ENCODE results near the gene DMGDH.

The DMGDH gene

GRCh38 chr5:78964889-78965288 lies 104.6 kb downstream of the DMGDH start:
- peaks cover 3% of the 10 kb centered on the region for H3K36me3 ChIP-seq (ENCODE audit: control insufficient read depth, low read depth, low read length)
- no peak overlapping the region for H3K4me3 ChIP-seq (ENCODE audit: low read length)
- no peaks in the 10 kb centered on the region for H3K27me3 ChIP-seq (ENCODE audit: control insufficient read depth, insufficient read depth, low read length)
- H3K27ac ChIP-seq (ENCODE audit: low read length) = no peak overlapping the region
- no peaks in the 10 kb centered on the region for H3K9me3 ChIP-seq (ENCODE audit: control insufficient read depth, low read depth, low read length)
- no peak overlapping the region for H3K9ac ChIP-seq (ENCODE audit: low read length)
- no peaks in the 10 kb centered on the region for H3K4me1 ChIP-seq (ENCODE audit: control insufficient read depth, low read depth, low read length)

GRCh38 chr5:78961743-78962142 lies 107.7 kb downstream of the DMGDH start:
- no peaks in the 10 kb centered on the region for H3K4me1 ChIP-seq (ENCODE audit: control insufficient read depth, low read depth, low read length)
- H3K9ac ChIP-seq (ENCODE audit: low read length) = no peak overlapping the region
- H3K4me3 ChIP-seq (ENCODE audit: low read length) = no peak overlapping the region
- H3K27ac ChIP-seq (ENCODE audit: low read length) = no peak overlapping the region
- H3K36me3 ChIP-seq (ENCODE audit: control insufficient read depth, low read depth, low read length) = peaks cover 3% of the 10 kb centered on the region
- H3K9me3 ChIP-seq (ENCODE audit: control insufficient read depth, low read depth, low read length) = no peaks in the 10 kb centered on the region
- no peaks in the 10 kb centered on the region for H3K27me3 ChIP-seq (ENCODE audit: control insufficient read depth, insufficient read depth, low read length)

GRCh38 chr5:78959767-78960166 lies 109.7 kb downstream of the DMGDH start:
- no peak overlapping the region for H3K9ac ChIP-seq (ENCODE audit: low read length)
- no peaks in the 10 kb centered on the region for H3K27me3 ChIP-seq (ENCODE audit: control insufficient read depth, insufficient read depth, low read length)
- H3K4me1 ChIP-seq (ENCODE audit: control insufficient read depth, low read depth, low read length) = no peaks in the 10 kb centered on the region
- H3K4me3 ChIP-seq (ENCODE audit: low read length) = no peak overlapping the region
- no peak overlapping the region for H3K27ac ChIP-seq (ENCODE audit: low read length)
- no peaks in the 10 kb centered on the region for H3K9me3 ChIP-seq (ENCODE audit: control insufficient read depth, low read depth, low read length)
- H3K36me3 ChIP-seq (ENCODE audit: control insufficient read depth, low read depth, low read length) = peaks cover 3% of the 10 kb centered on the region

- no peaks in the 10 kb centered on the region for H3K4me1 ChIP-seq (ENCODE audit: control insufficient read depth, low read depth, low read length)
- no peaks in the 10 kb centered on the region for H3K9me3 ChIP-seq (ENCODE audit: control insufficient read depth, low read depth, low read length)
- no peaks in the 10 kb centered on the region for H3K27me3 ChIP-seq (ENCODE audit: control insufficient read depth, insufficient read depth, low read length)
- no peak overlapping the region for H3K9ac ChIP-seq (ENCODE audit: low read length)
- H3K27ac ChIP-seq (ENCODE audit: low read length) = no peak overlapping the region
- H3K36me3 ChIP-seq (ENCODE audit: control insufficient read depth, low read depth, low read length) = no peaks in the 10 kb centered on the region
- H3K4me3 ChIP-seq (ENCODE audit: low read length) = no peak overlapping the region
These were observed 110.6 kb downstream of the DMGDH start for GRCh38 chr5:78958672-78959445.

DNA sequence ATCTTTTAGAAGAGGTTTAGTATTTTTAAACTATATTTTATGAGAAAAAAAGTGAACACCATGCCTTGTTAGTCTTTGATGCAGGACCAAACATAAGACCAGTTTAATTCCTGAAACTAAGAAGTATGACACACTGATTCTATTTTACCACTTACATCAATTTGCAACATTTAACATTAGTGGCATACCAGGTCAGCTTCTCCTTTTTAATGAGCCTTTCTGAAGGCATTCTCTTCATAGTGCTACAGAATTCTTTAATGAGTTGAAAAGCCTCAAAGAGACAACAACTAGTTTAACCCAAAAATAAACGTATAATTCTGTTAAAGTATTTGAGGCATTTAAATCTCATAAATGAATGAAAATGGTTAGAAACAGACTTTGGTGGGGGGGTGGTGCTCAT lies 112.6 kb downstream of the DMGDH start:
- H3K9ac ChIP-seq (ENCODE audit: low read length) = no peak overlapping the region
- no peak overlapping the region for H3K4me3 ChIP-seq (ENCODE audit: low read length)
- no peaks in the 10 kb centered on the region for H3K36me3 ChIP-seq (ENCODE audit: control insufficient read depth, low read depth, low read length)

DNA sequence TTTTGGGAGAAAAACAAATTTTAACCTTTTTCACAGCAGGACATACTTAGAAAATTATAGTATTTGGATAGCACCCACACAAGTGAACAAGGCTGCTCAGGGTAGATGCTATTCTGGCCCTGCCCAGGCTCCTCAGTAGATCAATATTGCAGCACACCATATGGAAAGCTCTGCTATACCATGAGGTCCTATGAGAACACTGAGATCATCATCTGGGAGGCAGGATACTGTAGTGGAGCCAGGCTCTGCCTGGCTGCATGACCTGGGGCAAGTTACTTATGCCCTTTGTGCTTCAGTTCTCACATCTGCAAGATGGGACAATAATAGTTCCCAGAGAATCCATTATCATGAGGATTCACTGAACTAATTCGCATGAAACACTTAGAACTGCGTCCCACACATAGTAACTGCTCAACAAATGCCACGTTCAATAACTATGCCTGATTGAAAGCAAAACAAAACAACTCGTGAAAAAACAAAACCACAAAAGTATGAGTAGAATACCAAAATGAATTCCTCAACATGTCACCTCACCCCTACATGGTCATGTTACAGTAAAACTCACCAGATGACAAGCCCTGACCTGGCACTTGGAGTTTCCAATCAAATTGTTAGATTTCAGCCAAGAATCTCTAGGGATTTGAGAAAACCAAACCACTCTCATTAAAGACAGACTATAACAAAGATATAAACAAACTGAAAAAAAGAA lies 116.2 kb downstream of the DMGDH start:
- H3K27ac ChIP-seq (ENCODE audit: low read length) = no peak overlapping the region
- H3K4me3 ChIP-seq (ENCODE audit: low read length) = no peak overlapping the region

More for the DNA sequence above, 112.6 kb downstream of the DMGDH start:
- H3K4me1 ChIP-seq (ENCODE audit: control insufficient read depth, low read depth, low read length) = no peaks in the 10 kb centered on the region
- H3K9me3 ChIP-seq (ENCODE audit: control insufficient read depth, low read depth, low read length) = no peaks in the 10 kb centered on the region
- no peak overlapping the region for H3K27ac ChIP-seq (ENCODE audit: low read length)
- no peaks in the 10 kb centered on the region for H3K27me3 ChIP-seq (ENCODE audit: control insufficient read depth, insufficient read depth, low read length)

More for the DNA sequence above, 116.2 kb downstream of the DMGDH start:
- Histone ChIP-seq H3K4me1 (ENCODE audit: control insufficient read depth, low read depth, low read length) (no peaks in the 10 kb centered on the region), H3K9ac (ENCODE audit: low read length) (no peak overlapping the region), H3K36me3 (ENCODE audit: control insufficient read depth, low read depth, low read length) (no peaks in the 10 kb centered on the region), H3K27me3 (ENCODE audit: control insufficient read depth, insufficient read depth, low read length) (no peaks in the 10 kb centered on the region), H3K9me3 (ENCODE audit: control insufficient read depth, low read depth, low read length) (no peaks in the 10 kb centered on the region)
